Stimulated activated CD4-positive, alpha-beta T cell treated with anti-CD3 and anti-CD28 coated beads, TNF-alpha, amount 100 ng/mL, for 48 hours (primary cell): ENCODE results near the gene VAV2.

ENCODE experiments used
- DNase-seq, 3 donors: peaks; one replicate each; pipeline ENCODE4 v3.0.0-alpha.2; 2020; ENCODE audit warnings: low read depth in 3 of 3

Gene VAV2

DNA sequence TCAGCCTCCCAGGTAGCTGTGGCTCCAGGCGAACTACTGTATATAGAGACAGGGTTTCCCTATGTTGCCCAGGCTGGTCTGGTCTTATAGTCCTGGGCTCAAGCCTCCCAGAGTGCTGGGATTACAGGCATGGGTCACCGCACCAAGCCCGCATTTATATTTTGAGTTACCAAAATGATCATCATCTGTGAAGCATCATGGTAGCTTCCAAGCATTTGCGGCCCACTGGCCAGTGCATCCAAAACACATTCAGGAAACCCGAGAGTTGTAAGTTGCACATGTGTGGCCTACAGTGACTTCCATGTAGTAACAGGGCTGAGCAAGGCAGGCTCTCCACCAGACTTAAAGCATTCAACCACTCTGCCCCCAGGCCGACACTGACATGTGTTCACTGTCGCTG, 35.4 kb upstream of the VAV2 start:
- no peak for DNase-seq

DNA sequence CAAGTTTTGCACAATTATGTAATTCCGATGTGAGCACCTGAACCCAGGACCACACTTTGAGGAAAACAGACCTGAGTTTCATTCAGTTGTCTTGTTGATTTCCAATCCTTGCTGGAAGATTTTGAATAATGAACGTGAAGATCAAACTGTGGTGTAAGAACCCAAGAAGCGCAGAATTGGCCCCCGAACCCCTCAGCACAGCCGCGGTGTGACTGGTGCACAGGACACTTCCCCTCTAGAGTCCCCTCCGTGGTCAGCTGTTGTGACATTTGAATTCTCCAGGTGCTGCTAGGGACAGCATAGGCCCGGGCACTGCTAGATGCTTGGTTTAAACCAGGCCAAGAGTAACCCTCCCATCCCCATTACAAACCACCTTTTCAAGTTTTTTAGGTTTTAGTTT, 34.9 kb upstream of the VAV2 start:
- no peak for DNase-seq

DNA sequence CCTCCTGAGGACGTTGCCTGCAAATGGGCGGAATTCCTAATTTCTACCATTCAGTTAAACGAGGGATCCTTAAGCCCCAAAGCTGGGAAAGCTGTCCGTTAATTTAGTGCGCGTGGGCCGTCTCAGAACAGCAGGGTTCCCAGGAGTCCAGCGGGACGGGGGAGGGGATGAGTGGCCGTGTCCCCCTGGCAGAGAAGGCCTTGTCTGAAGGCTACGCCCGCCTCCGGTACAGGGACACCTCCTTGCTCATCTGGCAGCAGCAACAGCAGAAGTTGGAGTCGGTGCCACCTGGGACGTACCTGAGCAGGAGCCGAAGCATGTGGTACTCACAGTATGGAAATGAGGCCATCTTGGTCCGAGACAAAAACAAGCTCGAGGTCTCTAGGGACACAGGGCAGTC, 34.5 kb upstream of the VAV2 start:
- DNase-seq, result no peak

GRCh38 chr9:134025606-134026541, 33.8 kb upstream of the VAV2 start:
- DNase-seq, result peak in 2 of 3 donors; percentile 15 to 37

DNA sequence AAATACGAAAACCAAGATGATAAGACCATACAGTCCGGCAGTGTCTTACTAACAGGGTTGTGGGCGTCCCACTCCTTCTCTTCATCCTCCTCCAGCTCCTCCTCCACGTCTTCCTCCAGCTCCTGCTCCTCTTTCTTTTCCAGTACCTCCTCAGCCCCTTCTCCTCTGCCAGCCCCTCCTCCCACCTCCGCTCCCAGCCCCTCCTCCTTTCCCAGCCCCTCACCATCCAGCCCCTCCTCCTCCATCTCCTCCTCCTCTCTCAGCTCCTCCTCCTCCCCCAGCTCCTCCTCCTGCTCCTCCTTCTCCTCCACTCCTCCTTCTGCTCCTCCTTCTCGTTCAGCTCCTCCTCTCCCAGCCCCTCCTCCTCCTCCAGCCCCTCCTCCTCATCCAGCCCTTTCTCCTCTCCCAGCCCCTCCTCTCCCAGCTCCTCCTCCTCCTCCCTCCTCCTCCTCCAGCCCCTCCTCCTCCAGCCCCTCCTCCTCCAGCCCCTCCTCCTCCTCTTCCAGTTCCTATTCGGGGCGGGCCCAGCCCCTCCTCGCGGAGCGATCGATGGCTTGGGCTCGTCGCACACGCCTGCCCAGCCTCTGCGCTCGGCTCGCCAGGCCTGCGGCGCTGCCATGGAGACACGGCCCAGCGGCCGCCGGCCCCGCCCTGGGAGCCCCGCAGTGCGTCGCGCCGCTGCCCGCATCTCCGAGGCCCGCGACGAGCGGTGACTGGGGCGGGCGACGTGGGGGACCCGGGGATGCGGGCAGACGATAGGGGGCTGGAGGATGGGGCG, 32.9 kb upstream of the VAV2 start, which contains the start of gene BRD3OS:
Gene BRD3OS, plus strand, starts transcription at position 654 of the 778 bp plus-strand sequence. CDS start 1,267 bp downstream, outside the sequence.
- DNase-seq, result peak; percentile 79 to 91 (median 90)

GRCh38 chr9:134024214-134024792, 32.2 kb upstream of the VAV2 start:
- no peak for DNase-seq

DNA sequence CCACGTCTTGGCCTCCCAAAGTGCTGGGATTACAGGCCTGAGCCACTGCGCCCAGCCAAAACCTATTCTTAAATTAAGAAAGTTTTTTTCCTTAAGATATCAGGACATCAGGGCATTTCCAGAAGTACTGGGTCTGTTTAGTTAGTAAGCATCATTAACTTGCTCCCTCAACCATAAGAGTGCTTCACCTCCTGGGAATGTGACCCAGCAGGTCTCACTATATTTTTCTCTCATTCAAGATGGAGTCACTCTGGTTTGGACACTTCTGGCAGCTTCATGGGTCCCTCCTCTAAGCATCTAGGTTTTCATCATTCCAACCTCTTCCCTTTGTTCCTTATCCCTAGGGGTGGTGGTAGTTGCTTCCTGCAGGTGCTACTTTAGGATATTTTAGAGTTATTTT, 22.8 kb upstream of the VAV2 start:
- DNase-seq, result no peak

- no peak for DNase-seq
These were observed 19.3 kb upstream of the VAV2 start for GRCh38 chr9:134011401-134011800.

DNA sequence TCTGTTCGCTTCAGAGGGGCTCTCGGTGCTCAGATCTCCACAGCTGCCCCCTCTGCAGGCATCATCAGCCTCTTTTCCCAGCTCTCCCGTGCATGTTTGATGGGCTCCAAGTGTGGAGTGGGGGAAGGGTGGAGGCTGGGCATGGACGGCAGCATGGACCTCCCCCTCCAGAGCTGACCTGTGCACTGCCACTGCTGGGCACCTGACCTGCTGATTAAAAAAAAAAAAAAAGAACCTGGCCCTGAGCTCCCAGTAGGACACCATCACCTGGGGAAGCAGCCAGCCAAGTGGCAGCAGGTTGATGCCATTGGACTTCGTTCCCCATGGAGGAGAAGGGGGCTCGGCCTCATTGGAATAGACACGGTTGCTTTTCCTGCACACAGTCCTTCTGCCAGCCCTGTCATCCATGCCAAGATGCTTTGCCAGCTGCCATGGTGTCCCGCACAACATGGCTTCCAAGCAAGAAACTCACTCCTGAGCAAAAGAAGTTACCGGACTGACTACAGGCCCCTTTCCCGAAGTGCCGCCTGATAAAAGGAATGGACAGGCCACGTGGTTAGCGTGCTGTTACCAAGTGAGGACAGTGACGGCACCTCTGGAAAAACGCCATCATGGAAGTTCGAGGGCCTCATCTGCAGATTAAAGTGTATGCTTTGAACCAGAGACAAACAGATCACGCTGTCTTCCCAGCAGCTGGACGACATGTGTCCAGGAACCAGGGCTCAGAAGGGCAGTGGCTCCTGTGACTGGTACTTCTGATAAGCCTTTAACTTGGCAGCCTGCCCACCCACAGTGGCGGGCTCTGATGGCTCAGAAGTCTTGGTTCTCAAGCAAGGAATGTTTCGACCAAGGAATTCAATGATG, 18.4 kb upstream of the VAV2 start:
- DNase-seq, result no peak

GRCh38 chr9:134007571-134007970, 15.4 kb upstream of the VAV2 start:
- DNase-seq, result no peak

DNA sequence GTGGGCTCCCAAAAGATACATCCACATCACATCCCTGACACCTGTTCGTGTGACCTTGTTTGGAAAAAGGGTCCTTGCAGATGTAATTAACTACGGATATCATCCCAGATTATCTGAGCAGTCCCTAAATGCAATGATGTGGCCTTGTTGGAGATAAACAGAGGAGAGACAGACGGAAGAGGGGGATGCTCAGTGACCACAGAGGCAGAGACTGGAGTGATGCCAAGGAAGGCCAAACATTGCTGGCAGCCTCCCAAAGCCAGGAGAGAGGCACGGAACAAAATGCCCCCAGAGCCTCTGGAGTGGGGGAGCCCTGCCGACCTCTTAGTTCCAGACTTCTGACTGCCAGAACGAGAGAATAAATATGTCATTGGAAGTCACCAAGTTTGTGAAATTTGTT, 15.0 kb upstream of the VAV2 start:
- no peak for DNase-seq

- DNase-seq, result no peak
These were observed 13.3 kb upstream of the VAV2 start for GRCh38 chr9:134005381-134005780.

DNA sequence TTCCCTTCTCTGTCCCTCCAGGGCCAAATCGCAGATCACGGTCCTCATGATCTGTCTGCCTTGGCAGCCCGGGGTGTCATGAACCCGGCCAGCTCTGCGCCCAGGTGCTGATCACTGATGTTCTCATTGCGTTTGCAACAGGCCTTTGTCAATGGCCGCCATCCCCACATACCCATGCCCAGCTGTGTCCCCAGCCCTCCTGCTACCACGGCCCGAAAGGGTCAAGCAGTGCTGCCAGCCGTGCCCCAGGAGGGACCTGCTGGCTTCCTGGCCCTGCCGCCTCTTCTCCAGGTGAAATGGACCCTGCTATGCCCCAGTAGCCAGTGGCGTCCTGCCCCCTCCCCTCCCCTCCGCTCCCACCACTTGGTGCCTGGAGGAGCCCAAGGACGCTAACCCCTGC, 12.8 kb upstream of the VAV2 start:
- DNase-seq, result no peak

- no peak for DNase-seq
These were observed 12.2 kb upstream of the VAV2 start for GRCh38 chr9:134004131-134004873.

DNA sequence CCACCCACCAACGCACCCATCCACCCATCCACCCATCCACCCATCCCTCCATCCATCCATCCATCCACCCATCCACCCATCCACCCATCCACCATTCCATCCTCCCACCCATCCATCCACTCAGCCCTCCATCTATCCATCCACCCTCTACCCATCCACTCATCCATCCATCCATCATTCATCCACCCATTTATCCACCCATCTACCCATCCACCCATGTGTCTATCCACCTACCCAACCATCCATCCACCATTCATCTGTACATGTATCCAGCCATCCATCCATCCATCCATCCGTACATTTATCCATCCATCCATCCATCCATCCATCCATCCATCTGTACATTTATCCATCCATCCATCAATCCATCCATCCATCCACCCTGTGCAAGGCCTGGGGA, 11.1 kb upstream of the VAV2 start:
- DNase-seq, result no peak

DNA sequence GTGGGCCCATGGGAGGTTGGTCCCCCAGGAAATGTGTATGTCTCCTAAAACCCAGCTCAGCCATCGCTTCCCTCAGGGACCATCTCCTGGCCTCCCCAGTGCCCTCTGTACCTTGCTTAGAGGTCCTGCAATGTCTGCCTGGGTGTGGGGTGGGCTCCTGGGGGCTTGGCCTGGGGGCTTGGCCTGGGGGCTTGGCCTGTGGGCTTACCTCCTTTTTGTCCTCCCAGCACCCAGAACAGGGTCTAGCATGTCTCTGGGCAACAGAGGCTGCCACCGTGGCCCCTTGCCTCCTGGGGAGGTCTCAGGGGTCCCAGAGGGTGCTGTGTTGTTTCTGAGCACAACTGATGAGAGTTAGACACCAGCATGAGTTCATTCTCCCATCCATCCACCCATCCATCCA, 10.7 kb upstream of the VAV2 start:
- no peak for DNase-seq

GRCh38 chr9:133999851-134000265, 7.7 kb upstream of the VAV2 start:
- no peak for DNase-seq

DNA sequence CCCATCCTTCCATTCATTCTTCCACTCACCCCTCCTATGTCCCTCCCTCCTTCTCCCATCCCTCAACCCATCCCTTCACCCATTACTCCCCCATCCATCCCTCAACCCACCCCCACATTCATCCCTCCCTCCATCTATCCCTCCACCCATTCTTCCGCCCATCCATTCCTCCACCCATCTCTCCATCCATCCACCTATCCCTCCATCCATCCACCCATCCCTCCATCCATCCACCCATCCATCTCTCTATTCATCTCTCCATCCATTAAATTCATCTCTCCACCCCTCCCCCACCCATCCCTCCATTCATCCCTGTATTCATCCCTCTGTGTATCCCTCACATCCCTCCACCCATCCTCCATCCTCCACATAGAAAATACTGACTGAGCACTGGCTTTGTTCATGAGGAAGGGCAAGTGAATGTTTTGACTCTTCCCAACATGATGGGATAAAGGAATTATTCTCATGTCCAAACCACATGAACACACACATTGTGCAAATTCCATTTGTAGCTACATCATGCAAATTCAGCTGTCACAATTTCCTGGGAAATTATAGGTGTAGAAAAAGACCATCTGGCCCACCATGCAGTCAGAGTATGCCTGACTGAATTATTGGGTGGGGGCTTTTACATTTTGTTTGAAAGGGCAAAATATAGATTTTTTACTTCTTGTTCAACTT, 6.9 kb upstream of the VAV2 start:
- DNase-seq, result no peak

DNA sequence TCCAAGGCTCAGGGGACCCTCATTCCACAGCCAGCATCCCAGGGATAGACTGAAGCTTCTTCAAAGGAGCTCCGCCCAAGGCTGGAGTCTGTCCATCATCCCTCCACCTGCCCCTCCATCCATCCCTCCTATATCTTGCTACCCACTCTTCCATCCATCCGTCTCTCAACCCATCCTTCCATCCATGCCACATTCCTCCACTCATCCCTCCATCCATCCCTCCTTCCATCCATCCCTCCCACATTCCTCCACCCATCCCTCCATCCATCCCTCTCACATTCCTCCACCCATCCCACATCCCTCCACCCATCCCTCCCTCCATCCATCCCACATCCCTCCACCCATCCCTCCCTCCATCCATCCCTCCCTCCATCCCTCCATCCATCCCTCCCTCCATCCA, 5.5 kb upstream of the VAV2 start:
- no peak for DNase-seq
